Prostate gland (tissue), 2 donors: ENCODE data around the gene TRIL.

Source experiments
- POLR2A ChIP-seq: fragments of 450-650 bp; IDR thresholded peaks from one replicate; pipeline ENCODE4 v1.6.1; 2016; ENCODE audit warnings: antibody characterized with exemption, mild to moderate bottlenecking
- POLR2AphosphoS5 ChIP-seq: sonication (generic); formaldehyde crosslinking; IDR thresholded peaks from one replicate; pipeline ENCODE4 v1.6.1; 2017; ENCODE audit warnings: antibody characterized with exemption
- TF ChIP-seq, protein P1 (sequence below), 4 experiments: fragments of 200-600 bp in 2 of 4; fragments of 450-650 bp in 2 of 4; sonication (generic) in 2 of 4; IDR thresholded peaks; 1 replicate in 3 of 4; 2 replicates in 1 of 4; pipeline ENCODE4 v1.5.1; 2016 to 2019; ENCODE audit warnings: antibody characterized with exemption in 4 of 4, mild to moderate bottlenecking in 2 of 4, moderate library complexity in 2 of 4

DNA sequence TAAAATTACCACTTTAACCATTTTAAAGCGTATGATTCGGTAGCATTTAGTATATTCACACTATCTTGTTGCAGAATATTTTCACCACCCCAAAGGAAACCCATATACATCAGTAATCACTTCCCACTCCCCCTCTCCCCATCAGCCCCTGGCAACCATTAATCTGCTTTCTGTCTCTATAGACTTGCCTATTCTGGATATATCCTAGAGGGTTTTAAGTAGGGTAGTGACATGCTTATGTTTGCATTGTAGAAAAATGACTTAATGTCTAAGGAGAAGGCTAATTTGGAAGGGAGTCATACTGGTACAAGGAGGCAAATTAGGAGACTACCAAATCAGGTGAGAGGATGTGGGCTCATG is 42.6 kb upstream of the TRIL start:
- TF ChIP-seq, protein P1, sequence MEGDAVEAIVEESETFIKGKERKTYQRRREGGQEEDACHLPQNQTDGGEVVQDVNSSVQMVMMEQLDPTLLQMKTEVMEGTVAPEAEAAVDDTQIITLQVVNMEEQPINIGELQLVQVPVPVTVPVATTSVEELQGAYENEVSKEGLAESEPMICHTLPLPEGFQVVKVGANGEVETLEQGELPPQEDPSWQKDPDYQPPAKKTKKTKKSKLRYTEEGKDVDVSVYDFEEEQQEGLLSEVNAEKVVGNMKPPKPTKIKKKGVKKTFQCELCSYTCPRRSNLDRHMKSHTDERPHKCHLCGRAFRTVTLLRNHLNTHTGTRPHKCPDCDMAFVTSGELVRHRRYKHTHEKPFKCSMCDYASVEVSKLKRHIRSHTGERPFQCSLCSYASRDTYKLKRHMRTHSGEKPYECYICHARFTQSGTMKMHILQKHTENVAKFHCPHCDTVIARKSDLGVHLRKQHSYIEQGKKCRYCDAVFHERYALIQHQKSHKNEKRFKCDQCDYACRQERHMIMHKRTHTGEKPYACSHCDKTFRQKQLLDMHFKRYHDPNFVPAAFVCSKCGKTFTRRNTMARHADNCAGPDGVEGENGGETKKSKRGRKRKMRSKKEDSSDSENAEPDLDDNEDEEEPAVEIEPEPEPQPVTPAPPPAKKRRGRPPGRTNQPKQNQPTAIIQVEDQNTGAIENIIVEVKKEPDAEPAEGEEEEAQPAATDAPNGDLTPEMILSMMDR (IDR thresholded peaks at IDR 0.05) = no peak
- TF ChIP-seq POLR2A (no peak), POLR2AphosphoS5 (no peak)
